ENCODE measurements around the gene HCN1.

Gene HCN1

GRCh38 chr5:45697201-45697600 lies 1.0 kb upstream of the HCN1 start:
- TF ChIP-seq ISL1 (CRISPR knock-in tag; IDR thresholded peaks at IDR 0.05) = no peak
- TF ChIP-seq ZC3H10 (CRISPR knock-in tag; IDR thresholded peaks at IDR 0.05) = no peak
- no peak for TF ChIP-seq ZNF8 (CRISPR knock-in tag; IDR thresholded peaks at IDR 0.05)
- no peak for TF ChIP-seq CSRNP3 (CRISPR knock-in tag; IDR thresholded peaks at IDR 0.05)
- no peak for TF ChIP-seq ARNTL (CRISPR knock-in tag; IDR thresholded peaks at IDR 0.05; ENCODE audit: borderline replicate concordance, low read depth)
- ATAC-seq = no peak

- no peak for TF ChIP-seq ESRRG (CRISPR knock-in tag; IDR thresholded peaks at IDR 0.05)
- TF ChIP-seq, protein P1, sequence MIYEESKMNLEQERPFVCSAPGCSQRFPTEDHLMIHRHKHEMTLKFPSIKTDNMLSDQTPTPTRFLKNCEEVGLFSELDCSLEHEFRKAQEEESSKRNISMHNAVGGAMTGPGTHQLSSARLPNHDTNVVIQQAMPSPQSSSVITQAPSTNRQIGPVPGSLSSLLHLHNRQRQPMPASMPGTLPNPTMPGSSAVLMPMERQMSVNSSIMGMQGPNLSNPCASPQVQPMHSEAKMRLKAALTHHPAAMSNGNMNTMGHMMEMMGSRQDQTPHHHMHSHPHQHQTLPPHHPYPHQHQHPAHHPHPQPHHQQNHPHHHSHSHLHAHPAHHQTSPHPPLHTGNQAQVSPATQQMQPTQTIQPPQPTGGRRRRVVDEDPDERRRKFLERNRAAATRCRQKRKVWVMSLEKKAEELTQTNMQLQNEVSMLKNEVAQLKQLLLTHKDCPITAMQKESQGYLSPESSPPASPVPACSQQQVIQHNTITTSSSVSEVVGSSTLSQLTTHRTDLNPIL (CRISPR knock-in tag; IDR thresholded peaks at IDR 0.05; ENCODE audit: low read depth) = no peak
- TF ChIP-seq ARNTL (CRISPR knock-in tag; IDR thresholded peaks at IDR 0.05; ENCODE audit: borderline replicate concordance, low read depth) = no peak
- TF ChIP-seq SNAI2 (CRISPR knock-in tag; IDR thresholded peaks at IDR 0.05) = no peak
- TF ChIP-seq, protein P2, sequence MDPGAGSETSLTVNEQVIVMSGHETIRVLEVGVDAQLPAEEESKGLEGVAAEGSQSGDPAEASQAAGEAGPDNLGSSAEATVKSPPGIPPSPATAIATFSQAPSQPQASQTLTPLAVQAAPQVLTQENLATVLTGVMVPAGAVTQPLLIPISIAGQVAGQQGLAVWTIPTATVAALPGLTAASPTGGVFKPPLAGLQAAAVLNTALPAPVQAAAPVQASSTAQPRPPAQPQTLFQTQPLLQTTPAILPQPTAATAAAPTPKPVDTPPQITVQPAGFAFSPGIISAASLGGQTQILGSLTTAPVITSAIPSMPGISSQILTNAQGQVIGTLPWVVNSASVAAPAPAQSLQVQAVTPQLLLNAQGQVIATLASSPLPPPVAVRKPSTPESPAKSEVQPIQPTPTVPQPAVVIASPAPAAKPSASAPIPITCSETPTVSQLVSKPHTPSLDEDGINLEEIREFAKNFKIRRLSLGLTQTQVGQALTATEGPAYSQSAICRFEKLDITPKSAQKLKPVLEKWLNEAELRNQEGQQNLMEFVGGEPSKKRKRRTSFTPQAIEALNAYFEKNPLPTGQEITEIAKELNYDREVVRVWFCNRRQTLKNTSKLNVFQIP (CRISPR knock-in tag; IDR thresholded peaks at IDR 0.05; ENCODE audit: borderline replicate concordance, low read depth) = no peak
- TF ChIP-seq TOX (CRISPR knock-in tag; IDR thresholded peaks at IDR 0.05; ENCODE audit: borderline replicate concordance) = no peak
- no peak for TF ChIP-seq PPARA (CRISPR knock-in tag; IDR thresholded peaks at IDR 0.05; ENCODE audit: borderline replicate concordance)
- no peak for TF ChIP-seq ZFP3 (CRISPR knock-in tag; IDR thresholded peaks at IDR 0.05)
- no peak for TF ChIP-seq CSRNP3 (CRISPR knock-in tag; IDR thresholded peaks at IDR 0.05)
- no peak for TF ChIP-seq GLIS3 (CRISPR knock-in tag; IDR thresholded peaks at IDR 0.05)
- TF ChIP-seq TCF4 (CRISPR knock-in tag; IDR thresholded peaks at IDR 0.05; ENCODE audit: borderline replicate concordance) = no peak
- TF ChIP-seq BACH2 (CRISPR knock-in tag; IDR thresholded peaks at IDR 0.05; ENCODE audit: borderline replicate concordance) = no peak
- no peak for ATAC-seq
Measured at GRCh38 chr5:45695804-45696156, 400 bp downstream of the HCN1 start.

DNA sequence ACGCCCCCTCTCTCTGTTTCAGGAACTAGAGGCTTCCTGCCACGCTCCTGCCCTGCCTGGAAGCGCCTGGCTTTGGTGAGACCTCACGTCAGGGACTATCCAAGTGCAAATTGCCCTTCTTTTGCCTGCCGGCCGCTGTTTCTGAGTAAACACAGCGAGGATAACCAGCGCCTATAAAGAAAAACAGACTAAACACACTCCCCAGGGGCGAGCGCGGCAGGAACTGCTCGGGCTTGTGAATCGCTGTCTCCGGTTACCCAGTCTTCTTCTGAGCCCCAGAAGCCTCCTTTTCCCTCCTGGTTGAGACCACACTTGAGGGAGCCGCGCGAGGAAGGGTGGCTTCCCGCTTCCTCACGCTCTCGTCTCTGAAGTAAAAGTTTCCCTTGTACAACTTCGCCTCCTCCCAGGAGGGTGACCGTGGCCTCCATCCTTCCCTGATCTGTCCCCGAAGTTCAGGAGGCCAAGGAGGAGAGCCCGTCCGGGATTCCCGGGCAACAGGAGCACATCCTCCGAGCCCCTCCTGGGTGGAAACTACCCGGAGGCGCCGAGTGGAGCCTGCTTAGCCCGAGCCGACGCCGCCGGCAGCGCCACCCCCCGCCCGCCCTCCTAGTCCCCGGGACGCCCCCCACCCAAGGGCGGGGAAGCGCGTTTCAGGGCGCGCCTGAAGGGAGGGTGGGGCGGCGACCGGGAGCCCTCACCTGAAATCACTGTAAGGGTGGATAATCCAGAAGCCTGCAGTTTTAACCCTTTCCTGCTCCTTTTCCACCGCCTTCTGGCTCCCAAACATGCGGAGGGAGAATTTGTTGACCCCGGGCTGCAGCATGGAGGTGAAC lies 993 bp downstream of the HCN1 start:
- TF ChIP-seq CSDC2 (CRISPR knock-in tag; IDR thresholded peaks at IDR 0.05) (no peak), GLIS3 (CRISPR knock-in tag; IDR thresholded peaks at IDR 0.05) (no peak), ESRRG (CRISPR knock-in tag; IDR thresholded peaks at IDR 0.05) (no peak), ARNTL (CRISPR knock-in tag; IDR thresholded peaks at IDR 0.05; ENCODE audit: borderline replicate concordance, low read depth) (no peak)
- no peak for ATAC-seq

- ATAC-seq = no peak
Measured at GRCh38 chr5:45694255-45694814, 1.8 kb downstream of the HCN1 start.

DNA sequence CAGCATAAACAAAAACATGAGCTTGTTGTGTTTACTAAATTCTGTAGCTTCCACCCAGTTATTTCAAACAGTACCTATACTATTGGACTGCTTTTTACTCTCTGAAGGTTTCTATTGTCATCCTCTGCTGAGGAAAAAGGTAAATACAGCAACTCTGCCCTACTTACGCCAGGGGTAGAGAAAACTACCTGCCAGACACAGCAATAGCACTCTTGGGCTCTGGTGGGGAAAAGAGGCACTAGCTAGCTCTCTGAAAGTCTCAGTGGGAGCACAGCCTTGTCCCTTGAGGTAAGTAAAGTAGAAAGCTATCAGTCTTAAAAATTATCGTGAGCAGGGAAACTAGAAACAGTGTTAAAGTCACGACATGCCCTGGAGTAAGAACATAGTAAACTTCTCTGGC lies 3.7 kb downstream of the HCN1 start:
- no peak for ATAC-seq
- TF ChIP-seq GLIS3 (CRISPR knock-in tag; IDR thresholded peaks at IDR 0.05) = no peak
- no peak for TF ChIP-seq OSR1 (CRISPR knock-in tag; IDR thresholded peaks at IDR 0.05)
- TF ChIP-seq ZFP30 (CRISPR knock-in tag; IDR thresholded peaks at IDR 0.05) = no peak
- no peak for TF ChIP-seq ISL1 (CRISPR knock-in tag; IDR thresholded peaks at IDR 0.05)
- no peak for TF ChIP-seq CSDC2 (CRISPR knock-in tag; IDR thresholded peaks at IDR 0.05)
- TF ChIP-seq, protein P2 (CRISPR knock-in tag; IDR thresholded peaks at IDR 0.05; ENCODE audit: borderline replicate concordance, low read depth) = no peak
- no peak for TF ChIP-seq CSRNP3 (CRISPR knock-in tag; IDR thresholded peaks at IDR 0.05)
- TF ChIP-seq ESRRG (CRISPR knock-in tag; IDR thresholded peaks at IDR 0.05) = no peak
- no peak for TF ChIP-seq TCF4 (CRISPR knock-in tag; IDR thresholded peaks at IDR 0.05; ENCODE audit: borderline replicate concordance)
- TF ChIP-seq PPARA (CRISPR knock-in tag; IDR thresholded peaks at IDR 0.05; ENCODE audit: borderline replicate concordance) = no peak
- TF ChIP-seq ZFP3 (CRISPR knock-in tag; IDR thresholded peaks at IDR 0.05) = no peak
- TF ChIP-seq, protein P1 (CRISPR knock-in tag; IDR thresholded peaks at IDR 0.05; ENCODE audit: low read depth) = no peak
- TF ChIP-seq SNAI2 (CRISPR knock-in tag; IDR thresholded peaks at IDR 0.05) = no peak
- TF ChIP-seq RARB (CRISPR knock-in tag; IDR thresholded peaks at IDR 0.05) = no peak
- TF ChIP-seq ZNF8 (CRISPR knock-in tag; IDR thresholded peaks at IDR 0.05) = no peak
- TF ChIP-seq ZNF565 (CRISPR knock-in tag; conservative IDR thresholded peaks at IDR 0.05; ENCODE audit: low read depth) = no peak

More at GRCh38 chr5:45694255-45694814, 1.8 kb downstream of the HCN1 start:
- no peak for TF ChIP-seq ESRRG (CRISPR knock-in tag; IDR thresholded peaks at IDR 0.05)
